ENCODE results near the gene JOSD1. TPM values are rescaled to one million over a fixed set of nuclear protein-coding genes. Genes with fewer than 3 reads are reported as not detected.

The JOSD1 gene
- total RNA-seq, 1 experiment from 2014 or later, result 19.2 TPM

GRCh38 chr22:38697425-38698089 lies 3.2 kb downstream of the JOSD1 start:
- Histone ChIP-seq H2AFZ (ENCODE audit: low read length) (no peak overlapping the region), H2BK20ac (ENCODE audit: low read depth, low read length, poor library complexity, severe bottlenecking) (no peak overlapping the region), H3K23me2 (ENCODE audit: insufficient read length, low read depth, low read length, poor library complexity, severe bottlenecking) (peaks cover 10% of the 10 kb centered on the region), H3T11ph (ENCODE audit: low read length) (no peak overlapping the region), H2AK5ac (ENCODE audit: insufficient read length, low read length) (no peak overlapping the region), H3K4me1 (ENCODE audit: insufficient read depth, low read length) (peaks cover 5% of the 10 kb centered on the region), H4K8ac (replicated peaks; ENCODE audit: insufficient read length, low read depth, low read length) (no peak overlapping the region), H3K9me3 (ENCODE audit: control insufficient read depth, low read depth, low read length) (no peaks in the 10 kb centered on the region), H3K79me1 (ENCODE audit: insufficient read depth, low read depth, low read length, poor library complexity, severe bottlenecking) (peaks cover 3% of the 10 kb centered on the region), H3K56ac (ENCODE audit: insufficient read length, low read depth, low read length) (no peak overlapping the region), H2BK120ac (ENCODE audit: low read depth, low read length, poor library complexity, severe bottlenecking) (no peak overlapping the region), H3K4me2 (ENCODE audit: insufficient read depth, insufficient read length, low read length) (peak overlapping the region; percentile 55), H3K9ac (ENCODE audit: extremely low read depth, insufficient read length, low read length) (no peak overlapping the region), H3K4ac (ENCODE audit: low read depth, low read length) (no peak overlapping the region), H3K27ac (ENCODE audit: insufficient read length, low read depth, low read length) (no peak overlapping the region), H4K5ac (ENCODE audit: insufficient read length, low read depth, low read length) (no peak overlapping the region), H3K79me2 (ENCODE audit: insufficient read depth, low read length) (peaks cover 9% of the 10 kb centered on the region), H3K18ac (ENCODE audit: insufficient read length, low read depth, low read length) (no peak overlapping the region), H3K14ac (ENCODE audit: insufficient read depth, low read length) (no peak overlapping the region), H2BK12ac (ENCODE audit: insufficient read length, low read depth, low read length) (no peak overlapping the region), H4K91ac (ENCODE audit: insufficient read length, low read depth, low read length) (no peak overlapping the region), H2BK15ac (ENCODE audit: low read depth, low read length) (no peak overlapping the region), H2BK5ac (ENCODE audit: insufficient read length, low read length) (no peak overlapping the region), H3K27me3 (ENCODE audit: insufficient read depth, low read length) (no peaks in the 10 kb centered on the region), H4K20me1 (ENCODE audit: control insufficient read depth, insufficient read depth, insufficient read length) (no peaks in the 10 kb centered on the region), H3K23ac (ENCODE audit: insufficient read length, low read depth, low read length) (no peak overlapping the region)
- WGBS (ENCODE audit: extremely low coverage, insufficient read length, low lambda C conversion rate), result no CpG with 5 or more reads among the region's 8 CpGs
- peak overlapping the region; percentile 5 to 40; a peak in 3 of 5 replicates for H3K4me3 Mint-ChIP-seq
- H3K27me3 Mint-ChIP-seq (ENCODE audit: low read depth), result no peaks in the 10 kb centered on the region; the same call in 1 of the 2 replicates
- no peak overlapping the region for H3K27ac Mint-ChIP-seq
- no peak for TF ChIP-seq CTCF (conservative IDR thresholded peaks at IDR 0.05)
- no peak for DNase-seq
- H3K36me3 Mint-ChIP-seq (ENCODE audit: insufficient read depth in 1 of 3, low read depth in 3 of 3), result peaks cover 7 to 28% (median 19%) of the 10 kb centered on the region in 3 experiments; a peak in 6 of 7 replicates
- H3K4me1 Mint-ChIP-seq, result peaks cover 38 to 43% of the 10 kb centered on the region in 2 experiments
- no peaks in the 10 kb centered on the region for H3K9me3 Mint-ChIP-seq
